SK-N-SH treated with all-trans-retinoic acid at 6 μM for 48 hours (cell line): ENCODE measurements around the gene PRM1.

Experiments used
- BACH2 ChIP-seq: fragments of 250-450 bp; sonication (Bioruptor Pico); IDR thresholded peaks from 2 replicates; pipeline ENCODE4 v1.9.0; 2021; ENCODE audit warnings: mild to moderate bottlenecking, borderline replicate concordance
- CREB5 ChIP-seq: fragments of 250-450 bp; sonication (Bioruptor Pico); IDR thresholded peaks from 2 replicates; pipeline ENCODE4 v1.5.1; 2020; ENCODE audit warnings: low read depth, mild to moderate bottlenecking, moderate library complexity
- ESRRG ChIP-seq: fragments of 250-450 bp; sonication (Bioruptor Pico); IDR thresholded peaks from 2 replicates; pipeline ENCODE4 v1.6.1; 2021; ENCODE audit warnings: mild to moderate bottlenecking
- PPARA ChIP-seq: fragments of 250-450 bp; sonication (Bioruptor Pico); IDR thresholded peaks from 2 replicates; pipeline ENCODE4 v1.5.0; 2020; ENCODE audit warnings: mild to moderate bottlenecking, borderline replicate concordance
- TOX ChIP-seq: fragments of 250-450 bp; sonication (Bioruptor Pico); IDR thresholded peaks from 2 replicates; pipeline ENCODE4 v1.8.0; 2021; ENCODE audit warnings: mild to moderate bottlenecking, moderate library complexity, borderline replicate concordance
- ZFP30 ChIP-seq: fragments of 450-650 bp; formaldehyde crosslinking; IDR thresholded peaks from 2 replicates; pipeline ENCODE4 v1.5.0; 2022; ENCODE audit warnings: mild to moderate bottlenecking, moderate library complexity
- ZNF8 ChIP-seq: fragments of 450-650 bp; formaldehyde crosslinking; IDR thresholded peaks from 2 replicates; pipeline ENCODE4 v1.5.0; 2020; ENCODE audit warnings: mild to moderate bottlenecking, moderate library complexity
- TF ChIP-seq, protein P1 (sequence below): fragments of 250-450 bp; sonication (Bioruptor Pico); IDR thresholded peaks from 2 replicates; pipeline ENCODE4 v1.8.0; 2020; ENCODE audit warnings: mild to moderate bottlenecking, moderate library complexity, borderline replicate concordance
- TF ChIP-seq, protein P2 (sequence below): fragments of 250-450 bp; sonication (Bioruptor Pico); IDR thresholded peaks from 2 replicates; pipeline ENCODE4 v1.5.0; 2020; ENCODE audit warnings: mild to moderate bottlenecking, moderate library complexity

- no peak for TF ChIP-seq ZFP30 (CRISPR knock-in tag)
- TF ChIP-seq TOX (CRISPR knock-in tag), result no peak
- no peak for TF ChIP-seq ESRRG
- TF ChIP-seq ZNF8 (CRISPR knock-in tag), result no peak
- TF ChIP-seq, protein P1, sequence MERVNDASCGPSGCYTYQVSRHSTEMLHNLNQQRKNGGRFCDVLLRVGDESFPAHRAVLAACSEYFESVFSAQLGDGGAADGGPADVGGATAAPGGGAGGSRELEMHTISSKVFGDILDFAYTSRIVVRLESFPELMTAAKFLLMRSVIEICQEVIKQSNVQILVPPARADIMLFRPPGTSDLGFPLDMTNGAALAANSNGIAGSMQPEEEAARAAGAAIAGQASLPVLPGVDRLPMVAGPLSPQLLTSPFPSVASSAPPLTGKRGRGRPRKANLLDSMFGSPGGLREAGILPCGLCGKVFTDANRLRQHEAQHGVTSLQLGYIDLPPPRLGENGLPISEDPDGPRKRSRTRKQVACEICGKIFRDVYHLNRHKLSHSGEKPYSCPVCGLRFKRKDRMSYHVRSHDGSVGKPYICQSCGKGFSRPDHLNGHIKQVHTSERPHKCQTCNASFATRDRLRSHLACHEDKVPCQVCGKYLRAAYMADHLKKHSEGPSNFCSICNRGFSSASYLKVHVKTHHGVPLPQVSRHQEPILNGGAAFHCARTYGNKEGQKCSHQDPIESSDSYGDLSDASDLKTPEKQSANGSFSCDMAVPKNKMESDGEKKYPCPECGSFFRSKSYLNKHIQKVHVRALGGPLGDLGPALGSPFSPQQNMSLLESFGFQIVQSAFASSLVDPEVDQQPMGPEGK, result no peak
- TF ChIP-seq PPARA, result no peak
- no peak for TF ChIP-seq BACH2 (CRISPR knock-in tag)
- no peak for TF ChIP-seq CREB5 (CRISPR knock-in tag)
- TF ChIP-seq, protein P2, sequence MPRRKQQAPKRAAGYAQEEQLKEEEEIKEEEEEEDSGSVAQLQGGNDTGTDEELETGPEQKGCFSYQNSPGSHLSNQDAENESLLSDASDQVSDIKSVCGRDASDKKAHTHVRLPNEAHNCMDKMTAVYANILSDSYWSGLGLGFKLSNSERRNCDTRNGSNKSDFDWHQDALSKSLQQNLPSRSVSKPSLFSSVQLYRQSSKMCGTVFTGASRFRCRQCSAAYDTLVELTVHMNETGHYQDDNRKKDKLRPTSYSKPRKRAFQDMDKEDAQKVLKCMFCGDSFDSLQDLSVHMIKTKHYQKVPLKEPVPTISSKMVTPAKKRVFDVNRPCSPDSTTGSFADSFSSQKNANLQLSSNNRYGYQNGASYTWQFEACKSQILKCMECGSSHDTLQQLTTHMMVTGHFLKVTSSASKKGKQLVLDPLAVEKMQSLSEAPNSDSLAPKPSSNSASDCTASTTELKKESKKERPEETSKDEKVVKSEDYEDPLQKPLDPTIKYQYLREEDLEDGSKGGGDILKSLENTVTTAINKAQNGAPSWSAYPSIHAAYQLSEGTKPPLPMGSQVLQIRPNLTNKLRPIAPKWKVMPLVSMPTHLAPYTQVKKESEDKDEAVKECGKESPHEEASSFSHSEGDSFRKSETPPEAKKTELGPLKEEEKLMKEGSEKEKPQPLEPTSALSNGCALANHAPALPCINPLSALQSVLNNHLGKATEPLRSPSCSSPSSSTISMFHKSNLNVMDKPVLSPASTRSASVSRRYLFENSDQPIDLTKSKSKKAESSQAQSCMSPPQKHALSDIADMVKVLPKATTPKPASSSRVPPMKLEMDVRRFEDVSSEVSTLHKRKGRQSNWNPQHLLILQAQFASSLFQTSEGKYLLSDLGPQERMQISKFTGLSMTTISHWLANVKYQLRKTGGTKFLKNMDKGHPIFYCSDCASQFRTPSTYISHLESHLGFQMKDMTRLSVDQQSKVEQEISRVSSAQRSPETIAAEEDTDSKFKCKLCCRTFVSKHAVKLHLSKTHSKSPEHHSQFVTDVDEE (CRISPR knock-in tag), result no peak
Measured at GRCh38 chr16:11327277-11328171, 46.4 kb upstream of the PRM1 start.
